Type B pancreatic cell (in vitro differentiated cells): ENCODE data around the gene ZNF423. TPM values are rescaled to one million over a fixed set of nuclear protein-coding genes. Genes with fewer than 3 reads are reported as not detected.

Source experiments
- DNase-seq: peaks from one replicate; pipeline ENCODE4 v3.0.0; 2021; ENCODE audit warnings: mixed read lengths; ENCODE audit not compliant: unreplicated experiment; ENCODE audit errors: extremely low spot score
- H3K27ac Mint-ChIP-seq: 2 replicates; pipeline ENCODE4 v1.8.0; 2021; ENCODE audit warnings: mild to moderate bottlenecking, mixed read lengths
- H3K27me3 Mint-ChIP-seq: 2 replicates; pipeline ENCODE4 v1.8.0; 2021; ENCODE audit warnings: mixed read lengths
- H3K36me3 Mint-ChIP-seq: 2 replicates; pipeline ENCODE4 v1.8.0; 2021; ENCODE audit warnings: mixed read lengths
- H3K4me1 Mint-ChIP-seq: one replicate; pipeline ENCODE4 v1.8.0; 2021; ENCODE audit warnings: mixed read lengths; ENCODE audit not compliant: unreplicated experiment
- H3K4me3 Mint-ChIP-seq: 2 replicates; pipeline ENCODE4 v1.8.0; 2021; ENCODE audit warnings: mild to moderate bottlenecking, mixed read lengths
- H3K9me3 Mint-ChIP-seq: 2 replicates; pipeline ENCODE4 v1.8.0; 2021; ENCODE audit warnings: mixed read lengths
- CTCF ChIP-seq: fragments of 200-600 bp; sonication (generic); conservative IDR thresholded peaks from 2 replicates; pipeline ENCODE4 v1.5.0; 2021; ENCODE audit warnings: antibody characterized with exemption, mild to moderate bottlenecking
- total RNA-seq: library from RNA; stranded (reverse); gene quantifications from 2 replicates; pipeline ENCODE4 v1.2.1, GENCODE V29; 2021; ENCODE audit warnings: low replicate concordance

ZNF423 gene
- total RNA-seq, 1 donor from 2014 or later = 72.6 TPM

- TF ChIP-seq CTCF = no peak
- H3K27ac Mint-ChIP-seq = no peak overlapping the region
- H3K4me1 Mint-ChIP-seq = no peaks in the 10 kb centered on the region
- peaks cover 17% of the 10 kb centered on the region for H3K27me3 Mint-ChIP-seq
- H3K9me3 Mint-ChIP-seq = no peaks in the 10 kb centered on the region
- DNase-seq = no peak
- no peaks in the 10 kb centered on the region for H3K36me3 Mint-ChIP-seq
- no peak overlapping the region for H3K4me3 Mint-ChIP-seq
Observed at GRCh38 chr16:49471038-49471727, 384.7 kb downstream of the ZNF423 start.

- H3K27ac Mint-ChIP-seq = no peak overlapping the region
- no peaks in the 10 kb centered on the region for H3K9me3 Mint-ChIP-seq
- H3K36me3 Mint-ChIP-seq = no peaks in the 10 kb centered on the region
- peak; percentile 52 for DNase-seq
- no peak for TF ChIP-seq CTCF
- H3K27me3 Mint-ChIP-seq = peaks cover 23% of the 10 kb centered on the region
- H3K4me3 Mint-ChIP-seq = no peak overlapping the region
- no peaks in the 10 kb centered on the region for H3K4me1 Mint-ChIP-seq
Observed at GRCh38 chr16:49470513-49470991, 385.4 kb downstream of the ZNF423 start.

GRCh38 chr16:49469930-49470451, 385.9 kb downstream of the ZNF423 start:
- Mint-ChIP-seq H3K4me3 (no peak overlapping the region), H3K4me1 (no peaks in the 10 kb centered on the region), H3K9me3 (no peaks in the 10 kb centered on the region), H3K27me3 (peaks cover 28% of the 10 kb centered on the region), H3K36me3 (no peaks in the 10 kb centered on the region), H3K27ac (no peak overlapping the region)
- peak; percentile 63 for DNase-seq
- TF ChIP-seq CTCF = no peak

- Mint-ChIP-seq H3K36me3 (no peaks in the 10 kb centered on the region), H3K27ac (no peak overlapping the region), H3K4me1 (no peaks in the 10 kb centered on the region), H3K4me3 (no peak overlapping the region), H3K27me3 (peaks cover 34% of the 10 kb centered on the region), H3K9me3 (no peaks in the 10 kb centered on the region)
- DNase-seq = no peak
- no peak for TF ChIP-seq CTCF
Observed at GRCh38 chr16:49469311-49469670, 386.6 kb downstream of the ZNF423 start.

- peak; percentile 42 for DNase-seq
- peaks cover 2% of the 10 kb centered on the region for H3K4me1 Mint-ChIP-seq
- H3K36me3 Mint-ChIP-seq = no peaks in the 10 kb centered on the region
- no peak for TF ChIP-seq CTCF
- no peak overlapping the region for H3K4me3 Mint-ChIP-seq
- H3K27ac Mint-ChIP-seq = no peak overlapping the region
- H3K9me3 Mint-ChIP-seq = no peaks in the 10 kb centered on the region
- H3K27me3 Mint-ChIP-seq = peaks cover 34% of the 10 kb centered on the region
Observed at GRCh38 chr16:49468611-49469310, 387.2 kb downstream of the ZNF423 start.
